Measurements from ENCODE around the gene EXOSC7.

EXOSC7 gene

DNA sequence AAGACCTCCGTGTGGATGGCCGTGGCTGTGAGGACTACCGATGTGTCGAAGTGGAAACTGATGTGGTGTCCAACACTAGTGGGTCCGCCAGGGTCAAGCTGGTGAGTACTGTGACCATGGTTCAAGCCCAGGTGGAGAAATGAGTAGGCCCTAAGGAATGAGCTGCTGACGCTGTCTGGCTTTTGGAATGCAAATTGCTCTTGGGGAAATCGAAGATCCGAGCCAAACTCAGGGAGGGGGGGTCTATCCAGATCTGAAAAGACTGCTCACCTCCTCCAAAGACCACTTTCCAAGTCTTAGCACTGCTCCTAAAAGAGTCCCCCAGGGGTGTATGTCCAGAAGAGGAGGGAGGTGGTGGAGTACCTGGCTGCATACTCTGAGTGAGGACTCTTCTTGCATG lies 13.1 kb downstream of the EXOSC7 start:
- TF ChIP-seq, protein P1, sequence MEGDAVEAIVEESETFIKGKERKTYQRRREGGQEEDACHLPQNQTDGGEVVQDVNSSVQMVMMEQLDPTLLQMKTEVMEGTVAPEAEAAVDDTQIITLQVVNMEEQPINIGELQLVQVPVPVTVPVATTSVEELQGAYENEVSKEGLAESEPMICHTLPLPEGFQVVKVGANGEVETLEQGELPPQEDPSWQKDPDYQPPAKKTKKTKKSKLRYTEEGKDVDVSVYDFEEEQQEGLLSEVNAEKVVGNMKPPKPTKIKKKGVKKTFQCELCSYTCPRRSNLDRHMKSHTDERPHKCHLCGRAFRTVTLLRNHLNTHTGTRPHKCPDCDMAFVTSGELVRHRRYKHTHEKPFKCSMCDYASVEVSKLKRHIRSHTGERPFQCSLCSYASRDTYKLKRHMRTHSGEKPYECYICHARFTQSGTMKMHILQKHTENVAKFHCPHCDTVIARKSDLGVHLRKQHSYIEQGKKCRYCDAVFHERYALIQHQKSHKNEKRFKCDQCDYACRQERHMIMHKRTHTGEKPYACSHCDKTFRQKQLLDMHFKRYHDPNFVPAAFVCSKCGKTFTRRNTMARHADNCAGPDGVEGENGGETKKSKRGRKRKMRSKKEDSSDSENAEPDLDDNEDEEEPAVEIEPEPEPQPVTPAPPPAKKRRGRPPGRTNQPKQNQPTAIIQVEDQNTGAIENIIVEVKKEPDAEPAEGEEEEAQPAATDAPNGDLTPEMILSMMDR (IDR thresholded peaks at IDR 0.05; ENCODE audit: borderline replicate concordance, control extremely low read depth, extremely low read depth, insufficient read depth, missing control alignments), result no peak
- in situ Hi-C loops (cut with MboI; ENCODE audit: low sequenced_read_pairs, unreplicated experiment), result no loop called here
- DNase-seq (ENCODE audit: low spot score), result no peak

DNA sequence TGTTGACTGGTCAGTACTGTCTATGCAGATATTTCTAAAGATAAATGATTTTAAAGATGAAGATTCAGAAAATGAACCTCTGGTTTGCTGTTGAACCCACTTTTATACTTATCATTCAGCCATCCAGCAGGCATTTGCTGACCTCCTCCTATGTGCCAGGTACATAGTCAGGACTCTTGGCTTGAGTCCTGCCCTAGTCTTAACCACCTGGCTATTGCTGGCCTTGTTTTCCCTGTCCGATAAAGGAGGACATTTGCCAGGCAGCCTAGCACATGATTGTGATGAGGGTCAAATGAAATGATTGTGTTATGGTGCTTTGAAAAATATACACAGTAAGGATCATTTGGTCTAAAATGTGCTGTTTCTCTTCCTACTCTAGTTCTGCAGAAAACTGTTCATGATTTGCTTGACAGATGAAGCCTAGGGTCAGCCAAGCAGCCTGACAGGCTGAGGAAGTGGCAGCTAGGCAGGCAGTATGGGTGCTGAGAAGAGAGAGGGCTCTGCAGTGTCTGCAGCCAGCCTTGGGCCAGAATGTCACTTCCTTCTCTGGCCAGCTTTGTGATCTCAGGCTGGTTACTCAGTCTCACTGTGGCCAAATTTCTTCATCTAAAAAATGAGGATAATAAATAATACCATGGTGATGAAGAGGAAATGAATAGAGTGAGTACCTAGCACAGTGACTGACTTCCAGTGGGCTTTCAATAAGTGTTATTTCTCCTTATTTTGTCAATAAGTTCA lies 13.8 kb downstream of the EXOSC7 start:
- in situ Hi-C loops (cut with MboI; ENCODE audit: low sequenced_read_pairs, unreplicated experiment), result no loop called here
- TF ChIP-seq, protein P1 (IDR thresholded peaks at IDR 0.05; ENCODE audit: borderline replicate concordance, control extremely low read depth, extremely low read depth, insufficient read depth, missing control alignments), result no peak
- DNase-seq (ENCODE audit: low spot score), result no peak

DNA sequence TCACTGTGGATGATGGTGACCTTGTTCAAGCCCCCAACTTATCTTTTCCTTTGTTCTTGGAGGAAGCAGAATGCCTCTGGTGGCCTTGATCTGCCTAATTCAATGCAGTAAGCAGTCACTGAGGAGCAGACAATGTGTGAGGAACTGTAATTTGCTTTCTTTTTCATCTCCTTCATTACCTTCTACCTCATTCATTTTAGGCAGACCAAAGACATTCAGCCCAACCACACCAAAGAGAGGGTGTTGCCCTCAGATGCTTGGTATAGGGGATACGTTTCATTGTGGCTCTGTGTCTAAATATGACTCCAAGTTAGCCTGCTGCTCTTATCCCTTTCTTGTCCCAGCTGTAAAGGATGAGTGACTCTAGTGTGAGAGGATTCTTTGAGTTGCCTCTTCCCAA lies 15.3 kb downstream of the EXOSC7 start:
- TF ChIP-seq, protein P1 (IDR thresholded peaks at IDR 0.05; ENCODE audit: borderline replicate concordance, control extremely low read depth, extremely low read depth, insufficient read depth, missing control alignments), result no peak
- no peak for DNase-seq (ENCODE audit: low spot score)
- in situ Hi-C loops (cut with MboI; ENCODE audit: low sequenced_read_pairs, unreplicated experiment), result no loop called here

DNA sequence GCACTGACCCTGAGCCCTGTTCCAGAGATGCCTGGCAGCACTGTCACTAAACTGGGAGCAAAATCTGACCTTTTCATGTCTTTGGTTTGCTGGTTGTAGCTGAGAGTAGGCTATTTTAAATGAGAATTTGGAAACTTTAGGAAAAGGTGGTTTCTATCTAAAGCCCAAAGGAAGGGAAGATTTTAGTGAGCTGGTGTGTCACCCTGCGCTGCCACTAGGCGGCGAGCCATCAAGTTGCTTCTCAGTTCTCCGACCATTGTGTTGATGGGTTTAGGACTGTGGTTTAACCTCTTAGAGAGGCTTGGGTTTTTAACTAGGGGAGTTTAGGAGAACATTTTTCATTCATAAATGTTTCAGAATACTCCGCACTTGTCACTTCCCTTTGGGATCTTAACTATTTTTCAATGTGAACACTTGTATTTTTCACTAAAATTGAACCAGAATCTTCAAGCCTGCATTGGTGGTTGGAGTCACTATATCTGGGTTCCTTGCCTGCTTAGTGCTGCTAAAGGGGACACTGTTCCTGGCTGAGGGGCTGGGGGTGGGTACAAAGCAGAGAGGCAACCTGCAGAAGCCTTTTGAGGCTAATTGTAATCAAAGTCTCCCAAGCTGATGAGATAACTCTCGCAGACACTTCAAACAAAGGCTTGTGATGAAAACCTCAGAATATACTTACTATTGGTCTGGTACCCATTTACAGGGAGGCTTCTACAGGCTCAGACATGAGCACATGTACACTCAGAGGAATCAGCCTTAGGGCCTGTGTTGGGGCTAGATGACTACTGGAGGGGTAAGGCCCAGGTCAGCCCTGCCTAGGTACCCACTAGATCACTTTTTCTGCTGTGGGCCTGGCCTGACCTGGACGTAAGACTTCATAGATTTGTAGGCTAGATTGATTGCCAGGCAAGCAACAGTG lies 16.8 kb downstream of the EXOSC7 start:
- DNase-seq (ENCODE audit: low spot score), result no peak
- TF ChIP-seq, protein P1 (IDR thresholded peaks at IDR 0.05; ENCODE audit: borderline replicate concordance, control extremely low read depth, extremely low read depth, insufficient read depth, missing control alignments), result peak; percentile 65
- in situ Hi-C loops (cut with MboI; ENCODE audit: low sequenced_read_pairs, unreplicated experiment), result no loop called here

DNA sequence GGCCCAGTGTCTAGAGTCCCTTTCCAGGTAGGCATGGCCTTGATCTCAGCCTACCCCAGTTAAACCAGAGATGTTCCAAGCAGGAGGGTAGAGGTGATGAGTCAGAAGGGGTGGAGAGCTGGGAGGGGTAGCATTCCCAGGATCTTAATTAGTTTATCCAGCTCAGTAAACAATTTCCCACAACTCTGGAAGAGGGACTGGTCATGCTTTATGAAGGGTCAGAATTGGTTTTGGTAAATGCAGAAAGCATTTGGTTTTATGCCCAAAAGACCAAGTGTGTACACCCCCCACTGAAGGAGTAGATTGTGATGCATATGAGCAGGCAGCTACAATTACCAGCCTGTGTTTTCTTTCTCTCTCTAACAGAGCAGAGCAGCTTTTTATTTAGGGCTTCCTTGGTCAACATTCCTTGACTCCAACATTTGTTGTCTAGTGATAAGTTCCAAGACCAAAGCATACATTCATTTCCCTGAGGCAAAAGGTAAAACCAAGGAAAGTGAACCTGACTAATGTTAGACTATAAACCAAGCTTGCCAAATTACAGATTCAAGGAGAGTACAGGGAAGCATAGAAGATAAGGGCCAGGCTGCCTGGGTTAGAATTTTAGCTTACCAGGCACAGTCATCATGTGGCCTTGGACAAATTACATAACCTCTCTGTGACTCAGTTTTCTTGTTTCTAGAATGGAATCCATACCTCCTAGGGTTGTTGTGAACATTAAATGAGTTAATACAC lies 17.6 kb downstream of the EXOSC7 start:
- no peak for DNase-seq (ENCODE audit: low spot score)
- TF ChIP-seq, protein P1 (IDR thresholded peaks at IDR 0.05; ENCODE audit: borderline replicate concordance, control extremely low read depth, extremely low read depth, insufficient read depth, missing control alignments), result no peak
- in situ Hi-C loops (cut with MboI; ENCODE audit: low sequenced_read_pairs, unreplicated experiment), result no loop called here

DNA sequence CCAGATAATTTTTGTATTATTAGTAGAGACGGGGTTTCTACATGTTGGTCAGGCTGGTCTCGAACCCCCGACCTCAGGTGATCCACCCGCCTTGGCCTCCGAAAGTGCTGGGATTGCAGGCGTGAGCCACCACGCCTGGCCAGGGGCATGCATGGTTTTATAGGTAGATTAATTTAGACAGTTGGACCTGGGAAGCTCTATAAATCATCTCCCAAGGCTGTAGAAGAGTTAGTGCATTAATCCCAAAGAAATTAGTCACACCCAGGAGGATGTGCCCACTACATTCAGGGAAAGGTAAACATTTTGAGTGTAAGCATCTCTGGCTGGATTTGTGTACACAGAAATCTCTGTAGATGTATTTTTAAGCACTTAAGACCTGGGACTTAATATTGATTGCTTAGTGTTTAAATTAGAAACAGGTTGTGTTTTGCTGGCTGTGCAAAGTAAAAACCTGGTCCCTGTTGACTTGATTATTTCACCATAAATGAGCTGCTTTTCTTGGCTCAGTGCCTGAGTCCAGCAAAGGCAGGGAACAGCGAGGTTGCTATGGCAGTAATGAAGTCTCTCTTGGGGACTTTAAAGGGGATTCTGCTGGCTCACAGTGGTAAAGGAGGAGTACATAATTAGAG lies 19.2 kb downstream of the EXOSC7 start:
- DNase-seq (ENCODE audit: low spot score), result no peak
- TF ChIP-seq, protein P1 (IDR thresholded peaks at IDR 0.05; ENCODE audit: borderline replicate concordance, control extremely low read depth, extremely low read depth, insufficient read depth, missing control alignments), result no peak
- in situ Hi-C loops (cut with MboI; ENCODE audit: low sequenced_read_pairs, unreplicated experiment), result no loop called here
